MM.1S (cell line): ENCODE results near the gene ATXN1.
A peak's percentile ranks its signal among the peaks of the same experiment; 100 is the strongest.

ENCODE experiments used
- DNase-seq: peaks from one replicate; pipeline ENCODE4 v3.0.0-alpha.2; 2015
- H2AFZ ChIP-seq: fragments of 300-600 bp; sonication (generic); 2 replicates; pipeline ENCODE4 v1.6.0; 2016; ENCODE audit warnings: antibody characterized with exemption, low read length
- H3F3A ChIP-seq: fragments of 300-600 bp; sonication (generic); 2 replicates; pipeline ENCODE4 v1.6.1; 2016; ENCODE audit warnings: mild to moderate bottlenecking, antibody characterized with exemption, low read length, moderate library complexity, mixed read lengths; ENCODE audit not compliant: insufficient read depth
- H3K27ac ChIP-seq: fragments of 300-600 bp; sonication (generic); 2 replicates; pipeline ENCODE4 v1.5.1; 2016; ENCODE audit warnings: mild to moderate bottlenecking, low read length
- H3K27me3 ChIP-seq: fragments of 300-600 bp; sonication (generic); replicated peaks from 2 replicates; pipeline ENCODE4 v1.6.0; 2016; ENCODE audit warnings: low read length; ENCODE audit not compliant: insufficient read depth
- H3K36me3 ChIP-seq: fragments of 300-600 bp; sonication (generic); replicated peaks from 2 replicates; pipeline ENCODE4 v1.6.1; 2016; ENCODE audit warnings: mild to moderate bottlenecking, low read length, mixed read lengths; ENCODE audit not compliant: insufficient read depth
- H3K4me1 ChIP-seq: fragments of 300-600 bp; sonication (generic); 2 replicates; pipeline ENCODE4 v1.6.1; 2016; ENCODE audit warnings: low read length, mixed read lengths
- H3K4me2 ChIP-seq: fragments of 300-600 bp; sonication (generic); 2 replicates; pipeline ENCODE4 v1.6.0; 2016; ENCODE audit warnings: low read depth, low read length
- H3K4me3 ChIP-seq: fragments of 300-600 bp; sonication (generic); 2 replicates; pipeline ENCODE4 v1.5.1; 2016; ENCODE audit warnings: low read length, mixed read lengths
- H3K79me2 ChIP-seq: fragments of 300-600 bp; sonication (generic); 2 replicates; pipeline ENCODE4 v1.6.1; 2016; ENCODE audit warnings: mixed run types, low read length, mixed read lengths
- H3K9ac ChIP-seq: fragments of 300-600 bp; sonication (generic); 2 replicates; pipeline ENCODE4 v1.6.1; 2016; ENCODE audit warnings: low read length, mixed read lengths
- H3K9me2 ChIP-seq: fragments of 300-600 bp; sonication (generic); replicated peaks from 2 replicates; pipeline ENCODE4 v1.6.1; 2016; ENCODE audit warnings: mild to moderate bottlenecking, low read length, mixed read lengths; ENCODE audit not compliant: insufficient read depth
- H3K9me3 ChIP-seq: fragments of 300-600 bp; sonication (generic); replicated peaks from 2 replicates; pipeline ENCODE4 v1.6.1; 2016; ENCODE audit warnings: mild to moderate bottlenecking, low read length, mixed read lengths; ENCODE audit not compliant: insufficient read depth
- H4K20me1 ChIP-seq: fragments of 300-600 bp; sonication (generic); 2 replicates; pipeline ENCODE4 v1.6.1; 2016; ENCODE audit warnings: mild to moderate bottlenecking, low read length, moderate library complexity, mixed read lengths; ENCODE audit not compliant: insufficient read depth
- CTCF ChIP-seq: fragments of 300-600 bp; sonication (generic); IDR thresholded peaks from 2 replicates; pipeline ENCODE4 v1.5.1; 2016; ENCODE audit warnings: antibody characterized with exemption, low read length, mixed read lengths
- EZH2 ChIP-seq: fragments of 300-600 bp; sonication (generic); optimal IDR thresholded peaks from 2 replicates; pipeline ENCODE3; 2017; ENCODE audit warnings: low read depth, mild to moderate bottlenecking, antibody characterized with exemption, low read length, mixed read lengths
- EZH2phosphoT487 ChIP-seq: fragments of 300-600 bp; sonication (generic); IDR thresholded peaks from 2 replicates; pipeline ENCODE4 v1.6.1; 2018; ENCODE audit warnings: antibody characterized with exemption, low read length

ATXN1 gene

GRCh38 chr6:16504609-16505008, 256.7 kb downstream of the ATXN1 start:
- no peaks in the 10 kb centered on the region for H4K20me1 ChIP-seq
- TF ChIP-seq EZH2phosphoT487 (no peak), EZH2 (no peak), CTCF (no peak)
- no peak overlapping the region for H3K9ac ChIP-seq

GRCh38 chr6:16503970-16504415, 257.3 kb downstream of the ATXN1 start:
- Histone ChIP-seq H3K4me2 (peak overlapping the region; percentile 36), H2AFZ (no peak overlapping the region), H3K27me3 (no peaks in the 10 kb centered on the region), H3K9me2 (no peaks in the 10 kb centered on the region), H3K4me1 (peaks cover 19% of the 10 kb centered on the region), H3K4me3 (no peak overlapping the region), H3K9ac (no peak overlapping the region), H3F3A (no peaks in the 10 kb centered on the region), H3K79me2 (no peaks in the 10 kb centered on the region), H3K9me3 (no peaks in the 10 kb centered on the region), H3K36me3 (no peaks in the 10 kb centered on the region), H3K27ac (peak overlapping the region; percentile 1; the same call in 1 of the 2 replicates), H4K20me1 (no peaks in the 10 kb centered on the region)
- peak; percentile 67 for DNase-seq
- no peak for TF ChIP-seq EZH2phosphoT487
- TF ChIP-seq EZH2 = no peak
- no peak for TF ChIP-seq CTCF

More at GRCh38 chr6:16504609-16505008, 256.7 kb downstream of the ATXN1 start:
- no peaks in the 10 kb centered on the region for H3K9me3 ChIP-seq
- no peak overlapping the region for H3K27ac ChIP-seq
- H3K36me3 ChIP-seq = no peaks in the 10 kb centered on the region
- peak overlapping the region; percentile 36; the same call in 1 of the 2 replicates for H3K4me2 ChIP-seq
- H3F3A ChIP-seq = no peaks in the 10 kb centered on the region
- no peaks in the 10 kb centered on the region for H3K9me2 ChIP-seq
- no peak overlapping the region for H3K4me3 ChIP-seq
- H3K4me1 ChIP-seq = peaks cover 19% of the 10 kb centered on the region
- H3K27me3 ChIP-seq = no peaks in the 10 kb centered on the region
- no peak for DNase-seq
- no peaks in the 10 kb centered on the region for H3K79me2 ChIP-seq
- no peak overlapping the region for H2AFZ ChIP-seq

- Histone ChIP-seq H3F3A (no peaks in the 10 kb centered on the region), H3K4me2 (no peak overlapping the region), H3K9me3 (no peaks in the 10 kb centered on the region), H3K79me2 (no peaks in the 10 kb centered on the region), H3K9me2 (no peaks in the 10 kb centered on the region), H3K27me3 (no peaks in the 10 kb centered on the region), H3K36me3 (no peaks in the 10 kb centered on the region), H3K9ac (no peak overlapping the region), H4K20me1 (no peaks in the 10 kb centered on the region), H3K4me1 (peaks cover 19% of the 10 kb centered on the region), H3K4me3 (no peak overlapping the region), H3K27ac (no peak overlapping the region), H2AFZ (no peak overlapping the region)
- no peak for TF ChIP-seq EZH2phosphoT487
- TF ChIP-seq CTCF = no peak
- TF ChIP-seq EZH2 = no peak
- DNase-seq = no peak
Observed at GRCh38 chr6:16503241-16503775, 258.0 kb downstream of the ATXN1 start.
